OCI-LY3 (cell line): ENCODE measurements around the gene BRPF1.

ENCODE experiments used
- H2AFZ ChIP-seq: fragments of 200-600, 300-600 bp; shearing (Covaris generic); 2 replicates; pipeline ENCODE4 v1.6.0; 2014; ENCODE audit warnings: antibody characterized with exemption, low read depth, low read length
- H3K27ac ChIP-seq: fragments of 200-600, 300-600 bp; sonication (generic); 2 replicates; pipeline ENCODE4 v1.5.1; 2014; ENCODE audit warnings: mild to moderate bottlenecking, low read length, moderate library complexity, mixed read lengths
- H3K27me3 ChIP-seq: fragments of 200-600, 300-600 bp; sonication (generic); 2 replicates; pipeline ENCODE4 v1.6.1; 2014; ENCODE audit warnings: low read depth, low read length, mixed read lengths
- H3K36me3 ChIP-seq: fragments of 200-600, 300-600 bp; sonication (generic); replicated peaks from 2 replicates; pipeline ENCODE3; 2014; ENCODE audit warnings: low read depth, low read length, mixed read lengths
- H3K4me1 ChIP-seq: fragments of 300-600, 200-600 bp; sonication (generic); 2 replicates; pipeline ENCODE4 v1.6.1; 2014; ENCODE audit warnings: low read length, mixed read lengths
- H3K4me2 ChIP-seq: fragments of 200-600, 300-600 bp; sonication (generic); 2 replicates; pipeline ENCODE4 v1.6.1; 2014; ENCODE audit warnings: low read length, mixed read lengths
- H3K4me3 ChIP-seq: fragments of 300-600, 200-600 bp; sonication (generic); 2 replicates; pipeline ENCODE4 v1.5.1; 2014; ENCODE audit warnings: antibody characterized with exemption, mild to moderate bottlenecking, low read length, moderate library complexity
- H3K79me2 ChIP-seq: fragments of 300-600, 200-600 bp; shearing (Covaris generic); 2 replicates; pipeline ENCODE4 v1.6.1; 2014; ENCODE audit warnings: mild to moderate bottlenecking, low read length, mixed read lengths
- H3K9ac ChIP-seq: fragments of 300-600, 200-600 bp; shearing (Covaris generic); 2 replicates; pipeline ENCODE4 v1.6.0; 2014; ENCODE audit warnings: mild to moderate bottlenecking, low read length, moderate library complexity
- H3K9me3 ChIP-seq: fragments of 200-600, 300-600 bp; shearing (Covaris generic); 2 replicates; pipeline ENCODE4 v1.6.1; 2014; ENCODE audit warnings: low read length, mixed read lengths; ENCODE audit not compliant: insufficient read depth
- H4K20me1 ChIP-seq: fragments of 200-600, 300-600 bp; sonication (generic); 2 replicates; pipeline ENCODE4 v1.6.1; 2016; ENCODE audit warnings: low read length, mixed read lengths; ENCODE audit not compliant: insufficient read depth
- EZH2phosphoT487 ChIP-seq: fragments of 200-600 bp; shearing (Covaris generic); IDR thresholded peaks from 2 replicates; pipeline ENCODE4 v1.6.1; 2018; ENCODE audit warnings: antibody characterized with exemption, mixed run types, low read depth
- TF ChIP-seq, protein P1 (sequence below): fragments of 200-600, 300-600 bp; sonication (generic); IDR thresholded peaks from 2 replicates; pipeline ENCODE4 v1.5.1; 2014; ENCODE audit warnings: antibody characterized with exemption, low read length, low read depth

The BRPF1 gene

DNA sequence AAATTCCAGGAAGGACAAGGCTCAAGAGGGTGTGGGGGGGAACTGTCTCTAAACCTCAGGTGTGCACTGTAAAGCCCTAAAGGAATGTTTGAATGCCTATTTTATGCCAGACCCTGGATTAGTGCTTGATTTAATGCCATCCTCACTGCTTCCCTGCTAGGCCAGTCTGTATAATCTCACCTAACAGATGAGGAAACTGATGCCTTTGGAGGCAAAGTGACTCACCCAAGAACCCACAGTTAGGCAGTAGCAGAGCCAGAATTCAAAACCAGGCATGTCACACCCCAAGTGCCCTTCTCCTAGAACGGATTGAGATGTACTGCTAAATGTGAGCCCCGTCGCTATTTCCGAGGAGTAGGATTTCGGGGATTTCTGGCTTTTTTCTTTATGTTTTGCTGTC, 30.4 kb downstream of the BRPF1 start:
- Histone ChIP-seq H3K4me3 (no peak overlapping the region), H3K79me2 (no peaks in the 10 kb centered on the region), H3K36me3 (peaks cover 4% of the 10 kb centered on the region), H3K27me3 (no peaks in the 10 kb centered on the region), H4K20me1 (no peaks in the 10 kb centered on the region), H3K4me2 (no peak overlapping the region), H3K27ac (no peak overlapping the region), H3K9ac (no peak overlapping the region), H3K9me3 (no peaks in the 10 kb centered on the region), H3K4me1 (no peaks in the 10 kb centered on the region), H2AFZ (no peak overlapping the region)
- no peak for TF ChIP-seq EZH2phosphoT487
- TF ChIP-seq, protein P1, sequence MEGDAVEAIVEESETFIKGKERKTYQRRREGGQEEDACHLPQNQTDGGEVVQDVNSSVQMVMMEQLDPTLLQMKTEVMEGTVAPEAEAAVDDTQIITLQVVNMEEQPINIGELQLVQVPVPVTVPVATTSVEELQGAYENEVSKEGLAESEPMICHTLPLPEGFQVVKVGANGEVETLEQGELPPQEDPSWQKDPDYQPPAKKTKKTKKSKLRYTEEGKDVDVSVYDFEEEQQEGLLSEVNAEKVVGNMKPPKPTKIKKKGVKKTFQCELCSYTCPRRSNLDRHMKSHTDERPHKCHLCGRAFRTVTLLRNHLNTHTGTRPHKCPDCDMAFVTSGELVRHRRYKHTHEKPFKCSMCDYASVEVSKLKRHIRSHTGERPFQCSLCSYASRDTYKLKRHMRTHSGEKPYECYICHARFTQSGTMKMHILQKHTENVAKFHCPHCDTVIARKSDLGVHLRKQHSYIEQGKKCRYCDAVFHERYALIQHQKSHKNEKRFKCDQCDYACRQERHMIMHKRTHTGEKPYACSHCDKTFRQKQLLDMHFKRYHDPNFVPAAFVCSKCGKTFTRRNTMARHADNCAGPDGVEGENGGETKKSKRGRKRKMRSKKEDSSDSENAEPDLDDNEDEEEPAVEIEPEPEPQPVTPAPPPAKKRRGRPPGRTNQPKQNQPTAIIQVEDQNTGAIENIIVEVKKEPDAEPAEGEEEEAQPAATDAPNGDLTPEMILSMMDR: no peak

DNA sequence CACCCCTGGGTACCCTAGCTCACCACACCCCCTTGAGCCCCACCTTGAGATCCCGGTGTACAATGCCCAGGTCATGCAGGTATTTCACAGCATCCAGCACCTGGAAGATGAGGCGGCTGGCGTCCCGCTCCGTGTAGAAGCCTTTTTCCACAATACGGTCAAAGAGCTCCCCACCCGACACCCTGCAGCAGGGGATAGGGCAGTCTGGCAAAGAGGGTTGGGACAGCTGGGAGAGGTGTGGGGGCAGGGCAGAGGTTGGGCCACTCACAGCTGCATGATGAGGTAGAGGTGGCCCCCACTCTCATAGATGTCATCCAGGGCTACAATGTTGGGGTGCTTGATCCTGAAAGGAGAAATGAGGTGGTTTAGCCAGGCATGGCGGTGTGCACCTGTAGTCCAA, 31.3 kb downstream of the BRPF1 start:
- H3K27me3 ChIP-seq: no peaks in the 10 kb centered on the region
- H3K4me2 ChIP-seq: no peak overlapping the region
- no peak overlapping the region for H3K4me3 ChIP-seq
- no peaks in the 10 kb centered on the region for H3K4me1 ChIP-seq
- H3K27ac ChIP-seq: no peak overlapping the region
- no peak overlapping the region for H3K9ac ChIP-seq
- H2AFZ ChIP-seq: no peak overlapping the region
- H3K9me3 ChIP-seq: no peaks in the 10 kb centered on the region
- no peaks in the 10 kb centered on the region for H3K36me3 ChIP-seq
- no peaks in the 10 kb centered on the region for H4K20me1 ChIP-seq
- TF ChIP-seq EZH2phosphoT487: no peak
- TF ChIP-seq, protein P1: no peak
- no peaks in the 10 kb centered on the region for H3K79me2 ChIP-seq

DNA sequence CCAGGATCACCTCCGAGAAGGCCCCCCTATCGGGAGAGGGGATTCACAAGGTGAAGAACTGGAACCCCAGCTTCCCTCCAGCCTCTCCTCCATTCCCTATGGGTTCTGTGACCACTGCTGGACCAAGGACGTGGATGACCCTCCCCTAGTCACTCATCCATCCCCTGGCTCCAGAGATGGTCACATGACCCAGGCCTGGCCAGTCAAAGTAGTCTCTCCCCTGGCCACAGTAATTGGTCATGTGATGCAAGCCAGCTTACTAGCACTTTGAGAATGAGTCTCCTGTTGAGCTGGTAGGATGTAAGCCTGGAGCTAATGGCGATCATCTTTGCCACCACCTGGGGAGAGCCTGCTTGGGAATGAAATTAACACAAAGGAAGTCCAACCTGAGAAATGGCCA, 34.3 kb downstream of the BRPF1 start:
- no peak overlapping the region for H3K4me2 ChIP-seq
- H3K9me3 ChIP-seq: no peaks in the 10 kb centered on the region
- no peaks in the 10 kb centered on the region for H3K36me3 ChIP-seq
- no peaks in the 10 kb centered on the region for H3K27me3 ChIP-seq
- no peak overlapping the region for H2AFZ ChIP-seq
- H3K4me3 ChIP-seq: no peak overlapping the region
- no peaks in the 10 kb centered on the region for H4K20me1 ChIP-seq
- H3K4me1 ChIP-seq: no peaks in the 10 kb centered on the region
- no peak overlapping the region for H3K9ac ChIP-seq
- no peak overlapping the region for H3K27ac ChIP-seq
- TF ChIP-seq, protein P1: no peak
- no peak for TF ChIP-seq EZH2phosphoT487
- no peaks in the 10 kb centered on the region for H3K79me2 ChIP-seq

DNA sequence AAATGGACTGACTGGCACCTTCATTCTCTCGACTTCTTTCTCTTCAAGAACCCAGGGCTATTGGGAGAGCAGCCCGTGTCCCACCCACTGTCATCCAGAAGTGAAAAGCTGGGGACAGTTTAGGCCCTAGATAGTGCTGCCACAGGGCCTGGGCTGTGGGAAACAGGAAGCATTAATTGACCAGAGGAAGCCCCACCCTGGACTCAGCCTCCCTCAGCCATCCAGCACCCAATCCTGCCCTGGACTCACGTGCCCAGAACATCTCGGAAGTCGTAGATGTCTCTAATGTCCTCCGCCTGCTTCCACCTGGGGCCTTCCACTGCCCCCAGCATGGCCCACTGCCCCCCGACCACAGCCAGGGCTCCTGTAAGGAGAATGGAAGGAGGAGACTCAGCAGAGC, 35.9 kb downstream of the BRPF1 start:
- Histone ChIP-seq H3K27me3 (no peaks in the 10 kb centered on the region), H2AFZ (no peak overlapping the region), H3K4me2 (no peak overlapping the region), H4K20me1 (no peaks in the 10 kb centered on the region), H3K9ac (no peak overlapping the region), H3K27ac (no peak overlapping the region), H3K4me3 (no peak overlapping the region), H3K36me3 (no peaks in the 10 kb centered on the region), H3K79me2 (no peaks in the 10 kb centered on the region), H3K4me1 (no peaks in the 10 kb centered on the region), H3K9me3 (no peaks in the 10 kb centered on the region)
- TF ChIP-seq EZH2phosphoT487: no peak
- TF ChIP-seq, protein P1: no peak
